Left forelimb (tissue), 1 donor: Measurements from ENCODE around the gene TTC39A.

Experiments used
- DNase-seq: peaks from one replicate; pipeline ENCODE4 v3.0.0-alpha.2; 2018; ENCODE audit warnings: low spot score

The TTC39A gene

GRCh38 chr1:51330331-51331201, at the start of gene TTC39A:
Gene TTC39A, minus strand, starts transcription at chr1:51330562. Its CDS starts 85 bp downstream, at chr1:51330477.
- no peak for DNase-seq

- DNase-seq: no peak
Observed at GRCh38 chr1:51378871-51379270, 48.5 kb upstream of the TTC39A start.

- DNase-seq: no peak
Observed at GRCh38 chr1:51373898-51374297, 43.5 kb upstream of the TTC39A start.

- DNase-seq: no peak
Observed at GRCh38 chr1:51372561-51372960, 42.2 kb upstream of the TTC39A start.

GRCh38 chr1:51369171-51369570, 38.8 kb upstream of the TTC39A start:
- DNase-seq: no peak

GRCh38 chr1:51365774-51366173, 35.4 kb upstream of the TTC39A start:
- DNase-seq: no peak

- DNase-seq: no peak
Observed at GRCh38 chr1:51359879-51360278, 29.5 kb upstream of the TTC39A start.

- no peak for DNase-seq
Observed at GRCh38 chr1:51355382-51355781, 25.0 kb upstream of the TTC39A start.

- no peak for DNase-seq
Observed at GRCh38 chr1:51354416-51354815, 24.1 kb upstream of the TTC39A start.

GRCh38 chr1:51351907-51352306, 21.5 kb upstream of the TTC39A start:
- no peak for DNase-seq

- no peak for DNase-seq
Observed at GRCh38 chr1:51349862-51350261, 19.5 kb upstream of the TTC39A start.

GRCh38 chr1:51348147-51348527, 17.8 kb upstream of the TTC39A start:
- DNase-seq: no peak

GRCh38 chr1:51347398-51348146, 17.2 kb upstream of the TTC39A start:
- no peak for DNase-seq

GRCh38 chr1:51346086-51346942, 16.0 kb upstream of the TTC39A start:
- no peak for DNase-seq

GRCh38 chr1:51345300-51345687, 14.9 kb upstream of the TTC39A start:
- no peak for DNase-seq

GRCh38 chr1:51344602-51345299, 14.4 kb upstream of the TTC39A start:
- DNase-seq: no peak

- no peak for DNase-seq
Observed at GRCh38 chr1:51344276-51344601, 13.9 kb upstream of the TTC39A start.

- no peak for DNase-seq
Observed at GRCh38 chr1:51343624-51344023, 13.3 kb upstream of the TTC39A start.

GRCh38 chr1:51342591-51343206, 12.3 kb upstream of the TTC39A start:
- DNase-seq: no peak

GRCh38 chr1:51341876-51342496, 11.6 kb upstream of the TTC39A start:
- DNase-seq: no peak

- no peak for DNase-seq
Observed at GRCh38 chr1:51340380-51340779, 10.0 kb upstream of the TTC39A start.
